Mucosa of rectum (tissue), 2 donors: ENCODE results near the gene SPANXN4.

Experiments
- H3K27ac ChIP-seq, 2 donors: one replicate each; pipeline ENCODE4 v1.7.0; 2013; ENCODE audit warnings: inconsistent platforms in 2 of 2, low read depth in 2 of 2, low read length in 2 of 2
- H3K27me3 ChIP-seq, 2 donors: one replicate each; pipeline ENCODE4 v1.7.0; 2013; ENCODE audit warnings: low read length in 2 of 2; ENCODE audit not compliant: control insufficient read depth in 2 of 2, insufficient read depth in 2 of 2
- H3K36me3 ChIP-seq, 2 donors: one replicate each; pipeline ENCODE4 v1.7.0; 2013; ENCODE audit warnings: low read length in 2 of 2; ENCODE audit not compliant: control insufficient read depth in 2 of 2, insufficient read depth in 2 of 2
- H3K4me1 ChIP-seq, 2 donors: one replicate each; pipeline ENCODE4 v1.7.0; 2013; ENCODE audit warnings: low read length in 2 of 2, mild to moderate bottlenecking in 1 of 2; ENCODE audit not compliant: control insufficient read depth in 2 of 2, insufficient read depth in 2 of 2
- H3K4me3 ChIP-seq, 2 donors: one replicate each; pipeline ENCODE4 v1.7.0; 2013; ENCODE audit warnings: low read length in 2 of 2
- H3K9ac ChIP-seq, 2 donors: one replicate each; pipeline ENCODE4 v1.7.0; 2013; ENCODE audit warnings: low read length in 2 of 2, low read depth in 1 of 2, mild to moderate bottlenecking in 1 of 2
- H3K9me3 ChIP-seq, 2 donors: one replicate each; pipeline ENCODE4 v1.7.0; 2013; ENCODE audit warnings: low read length in 2 of 2; ENCODE audit not compliant: control insufficient read depth in 2 of 2
- donor health status: healthy.
- donor health status: Normal muscosa, but diverticular disease.

SPANXN4 gene

GRCh38 chrX:143025628-143026027, at the start of gene SPANXN4:
Gene SPANXN4 (plus strand): TSS chrX:143025928. CDS start chrX:143026015, 87 bp downstream.
- H3K4me3 ChIP-seq: no peak within 1 kb of the TSS
- no peaks in the 10 kb centered on the region for H3K27me3 ChIP-seq
- H3K36me3 ChIP-seq: no peaks in the 10 kb centered on the region
- H3K4me1 ChIP-seq: no peaks in the 10 kb centered on the region
- no peaks in the 10 kb centered on the region for H3K9me3 ChIP-seq
- no peak within 1 kb of the TSS for H3K9ac ChIP-seq
- no peak within 1 kb of the TSS for H3K27ac ChIP-seq

GRCh38 chrX:142977128-142977914, 48.4 kb upstream of the SPANXN4 start:
- no peaks in the 10 kb centered on the region for H3K9me3 ChIP-seq
- H3K27me3 ChIP-seq: no peaks in the 10 kb centered on the region
- H3K4me1 ChIP-seq: no peaks in the 10 kb centered on the region
- no peaks in the 10 kb centered on the region for H3K36me3 ChIP-seq
- no peak overlapping the region for H3K4me3 ChIP-seq
- no peak overlapping the region for H3K27ac ChIP-seq
- no peak overlapping the region for H3K9ac ChIP-seq

- no peak overlapping the region for H3K27ac ChIP-seq
- H3K27me3 ChIP-seq: no peaks in the 10 kb centered on the region
- H3K4me1 ChIP-seq: no peaks in the 10 kb centered on the region
Measured at GRCh38 chrX:142978130-142978684, 47.5 kb upstream of the SPANXN4 start.

GRCh38 chrX:142982679-142983078, 43.0 kb upstream of the SPANXN4 start:
- Histone ChIP-seq H3K4me1 (no peaks in the 10 kb centered on the region), H3K9me3 (no peaks in the 10 kb centered on the region), H3K36me3 (no peaks in the 10 kb centered on the region), H3K27ac (no peak overlapping the region), H3K27me3 (no peaks in the 10 kb centered on the region), H3K9ac (no peak overlapping the region), H3K4me3 (no peak overlapping the region)

More at GRCh38 chrX:142978130-142978684, 47.5 kb upstream of the SPANXN4 start:
- no peaks in the 10 kb centered on the region for H3K9me3 ChIP-seq
- H3K36me3 ChIP-seq: no peaks in the 10 kb centered on the region
- no peak overlapping the region for H3K9ac ChIP-seq
- H3K4me3 ChIP-seq: no peak overlapping the region

- H3K4me3 ChIP-seq: no peak overlapping the region
- no peaks in the 10 kb centered on the region for H3K4me1 ChIP-seq
- H3K27ac ChIP-seq: no peak overlapping the region
- no peak overlapping the region for H3K9ac ChIP-seq
- H3K9me3 ChIP-seq: no peaks in the 10 kb centered on the region
- no peaks in the 10 kb centered on the region for H3K36me3 ChIP-seq
- H3K27me3 ChIP-seq: no peaks in the 10 kb centered on the region
Measured at GRCh38 chrX:142994988-142995387, 30.7 kb upstream of the SPANXN4 start.

GRCh38 chrX:142998447-142999198, 27.1 kb upstream of the SPANXN4 start:
- H3K4me1 ChIP-seq: no peaks in the 10 kb centered on the region
- no peaks in the 10 kb centered on the region for H3K27me3 ChIP-seq
- H3K9me3 ChIP-seq: no peaks in the 10 kb centered on the region
- no peak overlapping the region for H3K9ac ChIP-seq
- H3K36me3 ChIP-seq: no peaks in the 10 kb centered on the region
- no peak overlapping the region for H3K4me3 ChIP-seq
- no peak overlapping the region for H3K27ac ChIP-seq

- no peak overlapping the region for H3K4me3 ChIP-seq
- H3K9ac ChIP-seq: no peak overlapping the region
- H3K27me3 ChIP-seq: no peaks in the 10 kb centered on the region
- H3K27ac ChIP-seq: no peak overlapping the region
- no peaks in the 10 kb centered on the region for H3K4me1 ChIP-seq
- H3K36me3 ChIP-seq: no peaks in the 10 kb centered on the region
- no peaks in the 10 kb centered on the region for H3K9me3 ChIP-seq
Measured at GRCh38 chrX:142999199-142999701, 26.5 kb upstream of the SPANXN4 start.

GRCh38 chrX:143002206-143002605, 23.5 kb upstream of the SPANXN4 start:
- no peak overlapping the region for H3K4me3 ChIP-seq
- H3K36me3 ChIP-seq: no peaks in the 10 kb centered on the region
- no peak overlapping the region for H3K27ac ChIP-seq
- H3K9ac ChIP-seq: no peak overlapping the region
- no peaks in the 10 kb centered on the region for H3K27me3 ChIP-seq
- no peaks in the 10 kb centered on the region for H3K4me1 ChIP-seq
- no peaks in the 10 kb centered on the region for H3K9me3 ChIP-seq

- no peaks in the 10 kb centered on the region for H3K4me1 ChIP-seq
- H3K9ac ChIP-seq: no peak overlapping the region
- H3K9me3 ChIP-seq: no peaks in the 10 kb centered on the region
- H3K27ac ChIP-seq: no peak overlapping the region
- no peaks in the 10 kb centered on the region for H3K36me3 ChIP-seq
- no peaks in the 10 kb centered on the region for H3K27me3 ChIP-seq
- H3K4me3 ChIP-seq: no peak overlapping the region
Measured at GRCh38 chrX:143017272-143017671, 8.5 kb upstream of the SPANXN4 start.

- Histone ChIP-seq H3K9me3 (no peaks in the 10 kb centered on the region), H3K9ac (no peak overlapping the region), H3K27ac (no peak overlapping the region), H3K27me3 (no peaks in the 10 kb centered on the region), H3K36me3 (no peaks in the 10 kb centered on the region), H3K4me3 (no peak overlapping the region), H3K4me1 (no peaks in the 10 kb centered on the region)
Measured at GRCh38 chrX:143027275-143027674, 1.5 kb downstream of the SPANXN4 start.
